ENCODE measurements around the gene CAPN9. TPM values are rescaled to one million over a fixed set of nuclear protein-coding genes. Genes with fewer than 3 reads are reported as not detected.

CAPN9 gene
- total RNA-seq, 6 experiments from 2014 or later, result not detected

DNA sequence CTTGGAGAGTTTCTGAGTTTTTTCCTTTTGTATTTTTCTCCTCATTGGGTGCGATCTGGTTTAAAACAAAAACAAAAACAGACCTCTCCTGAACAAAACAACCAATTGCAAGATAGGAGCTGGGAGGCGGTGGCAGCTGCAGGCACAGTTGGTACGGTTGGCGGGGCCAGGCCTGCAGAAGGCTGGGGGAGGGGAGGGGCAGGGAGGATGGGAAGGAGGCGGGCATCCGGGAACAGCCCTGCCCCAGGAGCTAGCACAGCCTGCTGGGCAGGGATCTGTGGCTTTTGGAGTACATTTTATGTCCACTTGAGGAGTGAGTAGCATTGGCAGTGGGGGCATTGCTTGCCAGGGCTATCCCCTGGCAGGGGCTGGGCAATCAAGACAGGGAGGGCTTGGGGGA is 5.2 kb downstream of the CAPN9 start:
- H3K27me3 Mint-ChIP-seq (ENCODE audit: insufficient read depth), result peaks cover 15% of the 10 kb centered on the region
- TF ChIP-seq, protein P1, sequence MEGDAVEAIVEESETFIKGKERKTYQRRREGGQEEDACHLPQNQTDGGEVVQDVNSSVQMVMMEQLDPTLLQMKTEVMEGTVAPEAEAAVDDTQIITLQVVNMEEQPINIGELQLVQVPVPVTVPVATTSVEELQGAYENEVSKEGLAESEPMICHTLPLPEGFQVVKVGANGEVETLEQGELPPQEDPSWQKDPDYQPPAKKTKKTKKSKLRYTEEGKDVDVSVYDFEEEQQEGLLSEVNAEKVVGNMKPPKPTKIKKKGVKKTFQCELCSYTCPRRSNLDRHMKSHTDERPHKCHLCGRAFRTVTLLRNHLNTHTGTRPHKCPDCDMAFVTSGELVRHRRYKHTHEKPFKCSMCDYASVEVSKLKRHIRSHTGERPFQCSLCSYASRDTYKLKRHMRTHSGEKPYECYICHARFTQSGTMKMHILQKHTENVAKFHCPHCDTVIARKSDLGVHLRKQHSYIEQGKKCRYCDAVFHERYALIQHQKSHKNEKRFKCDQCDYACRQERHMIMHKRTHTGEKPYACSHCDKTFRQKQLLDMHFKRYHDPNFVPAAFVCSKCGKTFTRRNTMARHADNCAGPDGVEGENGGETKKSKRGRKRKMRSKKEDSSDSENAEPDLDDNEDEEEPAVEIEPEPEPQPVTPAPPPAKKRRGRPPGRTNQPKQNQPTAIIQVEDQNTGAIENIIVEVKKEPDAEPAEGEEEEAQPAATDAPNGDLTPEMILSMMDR (IDR thresholded peaks at IDR 0.05), result no peak
- no peaks in the 10 kb centered on the region for H3K9me3 Mint-ChIP-seq
- H3K27ac Mint-ChIP-seq, result no peak overlapping the region
- peaks cover 7% of the 10 kb centered on the region for H3K4me1 Mint-ChIP-seq (ENCODE audit: low read depth)
- DNase-seq, result no peak
- H3K4me3 Mint-ChIP-seq, result no peak overlapping the region
- no peaks in the 10 kb centered on the region for H3K36me3 Mint-ChIP-seq (ENCODE audit: low read depth)

DNA sequence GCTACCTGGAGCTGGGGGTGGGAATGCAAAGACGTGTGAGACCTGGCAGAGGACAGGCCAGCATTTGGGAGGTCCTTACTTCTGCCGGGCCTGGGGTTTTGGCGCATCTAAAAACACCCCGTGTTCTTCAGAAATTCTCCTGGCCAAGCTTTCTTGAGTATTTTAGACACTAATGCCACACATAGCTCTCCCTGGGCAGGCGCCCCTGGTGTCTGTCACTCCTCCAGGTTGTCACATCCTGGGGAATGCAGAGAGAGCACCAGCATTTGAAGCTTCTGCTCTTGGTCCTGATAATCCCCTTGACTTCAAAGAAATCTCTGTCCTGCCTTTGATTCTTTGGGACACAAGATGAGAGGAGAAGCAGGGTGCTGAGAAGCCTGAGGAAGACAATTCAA is 6.0 kb downstream of the CAPN9 start:
- H3K36me3 Mint-ChIP-seq (ENCODE audit: low read depth), result no peaks in the 10 kb centered on the region
- peaks cover 7% of the 10 kb centered on the region for H3K4me1 Mint-ChIP-seq (ENCODE audit: low read depth)
- no peak overlapping the region; the same call in 1 of the 2 replicates for H3K4me3 Mint-ChIP-seq
- no peak for DNase-seq
- TF ChIP-seq, protein P1 (IDR thresholded peaks at IDR 0.05), result no peak
- H3K27ac Mint-ChIP-seq, result no peak overlapping the region
- H3K27me3 Mint-ChIP-seq (ENCODE audit: insufficient read depth), result peaks cover 17% of the 10 kb centered on the region
- no peaks in the 10 kb centered on the region for H3K9me3 Mint-ChIP-seq

DNA sequence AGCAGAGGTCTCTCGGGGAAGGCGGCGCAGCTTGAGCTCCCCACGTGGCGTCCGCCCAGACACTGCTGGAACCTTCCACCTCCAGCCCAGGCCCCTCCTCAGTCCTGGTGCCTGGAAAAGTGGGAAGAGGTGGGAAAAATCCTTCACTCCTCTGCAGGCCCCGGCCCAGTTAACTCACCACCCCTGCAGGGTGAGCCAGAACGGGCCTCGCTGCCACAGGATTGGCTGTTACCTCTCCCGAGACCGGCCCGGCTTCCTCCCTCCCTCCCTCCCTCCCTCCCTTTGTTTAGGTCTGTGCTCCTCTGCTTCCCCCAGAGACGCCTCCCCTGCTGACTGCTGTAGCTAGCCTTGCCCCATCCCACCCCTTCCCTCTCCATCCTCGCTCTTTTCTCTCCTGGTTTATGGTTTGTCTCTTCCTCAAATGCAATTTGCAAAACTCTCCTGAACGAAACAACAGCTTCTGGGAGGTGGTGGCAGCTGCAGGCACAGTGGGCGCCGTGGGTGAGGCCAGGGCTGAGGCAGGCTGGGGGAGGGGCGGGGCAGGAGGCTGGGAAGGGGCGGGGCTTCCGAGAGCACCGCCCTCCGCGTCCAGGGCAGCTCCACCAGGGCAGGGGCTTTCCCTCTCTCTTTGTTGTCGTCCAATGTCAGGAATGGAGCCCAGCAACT is 6.5 kb downstream of the CAPN9 start:
- Mint-ChIP-seq H3K36me3 (ENCODE audit: low read depth) (no peaks in the 10 kb centered on the region), H3K9me3 (no peaks in the 10 kb centered on the region), H3K27ac (no peak overlapping the region), H3K27me3 (ENCODE audit: insufficient read depth) (peaks cover 20% of the 10 kb centered on the region), H3K4me1 (ENCODE audit: low read depth) (peaks cover 7% of the 10 kb centered on the region), H3K4me3 (peak overlapping the region; percentile 68)
- TF ChIP-seq, protein P1 (IDR thresholded peaks at IDR 0.05), result no peak
- DNase-seq, result no peak

DNA sequence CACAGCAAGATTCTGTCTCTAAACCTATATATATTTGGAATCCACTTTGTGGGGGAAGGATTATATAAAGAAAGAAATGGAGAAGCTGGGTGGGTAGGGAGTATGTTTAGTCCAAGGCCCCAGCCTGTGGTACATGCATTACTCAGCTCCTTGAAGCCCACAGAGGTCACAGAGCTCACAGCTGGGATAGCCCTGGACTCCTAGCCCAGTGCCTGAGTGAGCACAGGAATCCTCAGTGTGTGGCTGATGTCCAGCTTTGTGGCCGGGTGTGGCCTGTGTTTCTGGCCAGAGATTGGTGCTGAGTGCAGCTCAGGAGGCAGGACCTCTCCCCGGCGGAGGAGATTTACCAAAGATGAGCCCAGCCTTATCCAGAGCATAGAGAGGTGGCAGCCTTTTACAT is 7.6 kb downstream of the CAPN9 start:
- peaks cover 7% of the 10 kb centered on the region for H3K4me1 Mint-ChIP-seq (ENCODE audit: low read depth)
- TF ChIP-seq, protein P1 (IDR thresholded peaks at IDR 0.05), result no peak
- DNase-seq, result peak; percentile 33
- no peak overlapping the region for H3K27ac Mint-ChIP-seq
- H3K27me3 Mint-ChIP-seq (ENCODE audit: insufficient read depth), result peaks cover 29% of the 10 kb centered on the region
- H3K36me3 Mint-ChIP-seq (ENCODE audit: low read depth), result no peaks in the 10 kb centered on the region
- H3K4me3 Mint-ChIP-seq, result no peak overlapping the region
- H3K9me3 Mint-ChIP-seq, result no peaks in the 10 kb centered on the region

DNA sequence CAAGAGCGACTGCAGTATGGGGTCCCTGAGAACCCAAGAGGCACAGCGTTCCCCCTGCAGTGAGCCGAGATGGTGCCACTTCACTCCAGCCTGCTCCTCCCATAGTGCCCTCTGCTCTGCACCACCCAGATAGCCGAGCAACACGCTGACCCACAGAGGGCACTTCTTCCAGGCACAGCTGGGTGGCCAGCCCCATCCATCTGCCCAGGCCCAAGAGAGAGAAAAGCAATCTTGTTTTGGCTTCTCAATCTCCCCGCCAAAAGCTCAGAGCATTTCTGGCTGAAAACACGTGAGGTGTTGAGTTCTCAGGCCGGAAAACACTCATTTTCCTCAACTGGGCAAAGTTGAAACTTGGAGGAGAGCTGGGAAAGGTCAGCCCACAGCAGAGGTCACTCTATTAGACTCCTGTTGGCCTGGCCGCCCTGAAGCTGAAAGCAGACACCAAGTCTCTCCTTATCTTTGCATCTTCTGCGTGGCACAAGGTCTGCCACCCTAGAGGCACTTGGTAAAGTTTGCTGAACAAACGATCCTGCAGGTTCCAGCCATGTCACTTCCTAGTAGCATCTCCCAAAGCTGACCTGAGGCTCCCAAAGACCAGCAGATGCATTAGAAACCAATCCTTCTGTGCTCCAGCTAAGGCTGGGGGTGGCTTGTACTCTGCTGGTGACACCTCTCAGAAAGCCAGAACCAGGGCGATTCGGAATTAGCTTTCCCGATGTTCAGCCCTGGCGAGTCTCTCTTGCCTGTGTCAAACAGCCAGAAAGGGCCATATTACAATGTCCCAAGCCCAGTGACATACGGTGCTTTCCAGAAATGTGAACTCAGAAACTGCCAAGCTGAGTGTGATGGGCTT is 10.9 kb downstream of the CAPN9 start:
- Mint-ChIP-seq H3K4me3 (no peak overlapping the region), H3K4me1 (ENCODE audit: low read depth) (peaks cover 7% of the 10 kb centered on the region), H3K9me3 (no peaks in the 10 kb centered on the region), H3K36me3 (ENCODE audit: low read depth) (no peaks in the 10 kb centered on the region), H3K27ac (no peak overlapping the region), H3K27me3 (ENCODE audit: insufficient read depth) (peaks cover 25% of the 10 kb centered on the region)
- TF ChIP-seq, protein P1 (IDR thresholded peaks at IDR 0.05), result no peak
- no peak for DNase-seq

Measured in HFFc6 (cell line).